Endothelial cell of umbilical vein (primary cell): Measurements from ENCODE around the gene RASD1. TPM values are rescaled to one million over a fixed set of nuclear protein-coding genes. Genes with fewer than 3 reads are reported as not detected.

Experiments
- BruUV-seq: library from RNA; stranded (reverse); fragments of 400-500 nt; replicated peaks from 2 replicates; lab custom pipeline; 2021; lab: Mats Ljungman, UMichigan
- CTCF ChIA-PET: fragments of 300-600, 350-600 bp; sonication (Branson Sonifier 250); formaldehyde crosslinking; loops from one replicate; lab custom pipeline; 2021; ENCODE audit warnings: antibody characterized with exemption, inconsistent platforms; lab: Charles Lee
- POLR2A ChIA-PET: fragments of 300-600, 350-600 bp; sonication (Branson Sonifier 250); formaldehyde crosslinking; loops from one replicate; lab custom pipeline; 2021; ENCODE audit warnings: antibody characterized with exemption, inconsistent platforms; lab: Charles Lee
- DNase-seq: peaks from one replicate; pipeline ENCODE4 v3.0.0-alpha.2; 2011; ENCODE audit warnings: low read depth, low spot score
- FAIRE-seq: peaks from 2 replicates; lab custom pipeline; 2011; peaks lifted over from hg19 to GRCh38; lab: Jason Lieb, UNC
- H2AFZ ChIP-seq: 2 replicates; pipeline ENCODE4 v1.6.0; 2012; ENCODE audit warnings: low read depth, low read length, control low read depth, inconsistent platforms
- H3K27ac ChIP-seq: 2 replicates; pipeline ENCODE4 v1.5.1; 2011; ENCODE audit warnings: low read depth, mild to moderate bottlenecking, control low read depth, low read length, moderate library complexity; ENCODE audit not compliant: insufficient read depth
- H3K27me3 ChIP-seq, 2 experiments: 2 replicates each; pipeline versions ENCODE4 v1.6.0 to v1.6.1; 2011; ENCODE audit warnings: low read length in 2 of 2, mixed read lengths in 1 of 2; ENCODE audit not compliant: control insufficient read depth in 2 of 2, insufficient read depth in 2 of 2
- H3K36me3 ChIP-seq, 2 experiments: 2 replicates in 1 of 2; 3 replicates in 1 of 2; pipeline ENCODE4 v1.5.1; 2011; ENCODE audit warnings: low read length in 2 of 2, mild to moderate bottlenecking in 1 of 2, moderate library complexity in 1 of 2; ENCODE audit not compliant: control insufficient read depth in 2 of 2, insufficient read depth in 2 of 2; ENCODE audit errors: extremely low read depth in 1 of 2
- H3K4me1 ChIP-seq: 3 replicates; pipeline ENCODE4 v1.5.1; 2011; ENCODE audit warnings: mild to moderate bottlenecking, low read length; ENCODE audit not compliant: control insufficient read depth, insufficient read depth; ENCODE audit errors: extremely low read depth
- H3K4me2 ChIP-seq: 2 replicates; pipeline ENCODE4 v1.6.1; 2011; ENCODE audit warnings: low read length, control low read depth, mixed read lengths; ENCODE audit not compliant: insufficient read depth
- H3K4me3 ChIP-seq, 3 experiments: fragments of 200-600 bp in 1 of 3; sonication (generic), shearing (Covaris generic) in 1 of 3; replicated peaks in 1 of 3; 2 replicates each; pipeline ENCODE4 v1.5.1; 2011 to 2016; ENCODE audit warnings: control low read depth in 3 of 3, low read length in 3 of 3, mild to moderate bottlenecking in 2 of 3, inconsistent platforms in 1 of 3, low read depth in 1 of 3, moderate library complexity in 1 of 3; ENCODE audit not compliant: insufficient read depth in 1 of 3
- H3K79me2 ChIP-seq: 2 replicates; pipeline ENCODE4 v1.6.0; 2012; ENCODE audit warnings: low read length, inconsistent platforms; ENCODE audit not compliant: control insufficient read depth, insufficient read depth
- H3K9ac ChIP-seq: replicated peaks from 2 replicates; pipeline ENCODE3; 2011; ENCODE audit warnings: low read length, control low read depth; ENCODE audit not compliant: insufficient read depth; ENCODE audit errors: extremely low read depth
- H3K9me1 ChIP-seq: replicated peaks from 3 replicates; pipeline ENCODE4 v1.6.0; 2011; ENCODE audit warnings: mild to moderate bottlenecking, low read length; ENCODE audit not compliant: control insufficient read depth, insufficient read depth; ENCODE audit errors: extremely low read depth
- H3K9me3 ChIP-seq: replicated peaks from 2 replicates; pipeline ENCODE4 v1.5.1; 2012; ENCODE audit warnings: low read length, inconsistent platforms; ENCODE audit not compliant: control insufficient read depth, insufficient read depth
- H4K20me1 ChIP-seq: replicated peaks from 2 replicates; pipeline ENCODE3; 2011; ENCODE audit warnings: mild to moderate bottlenecking, low read length; ENCODE audit not compliant: control insufficient read depth, insufficient read depth; ENCODE audit errors: extremely low read depth
- CTCF ChIP-seq, 2 donors: IDR thresholded peaks; 1 replicate in 1 of 2; 2 replicates in 1 of 2; pipeline ENCODE4 v1.5.1; 2011; ENCODE audit warnings: low read length in 2 of 2, mild to moderate bottlenecking in 2 of 2, moderate library complexity in 2 of 2, control low read depth in 1 of 2, inconsistent platforms in 1 of 2, low read depth in 1 of 2; ENCODE audit not compliant: insufficient read depth in 1 of 2; ENCODE audit errors: extremely low read depth in 1 of 2
- EZH2 ChIP-seq: IDR thresholded peaks from 2 replicates; pipeline ENCODE4 v1.6.1; 2012; ENCODE audit warnings: borderline replicate concordance, low read depth, mild to moderate bottlenecking, moderate library complexity, low read length, inconsistent platforms; ENCODE audit not compliant: severe bottlenecking
- FOS ChIP-seq: IDR thresholded peaks from 2 replicates; pipeline ENCODE4 v1.6.1; 2011; ENCODE audit warnings: mild to moderate bottlenecking, low read length, moderate library complexity, borderline replicate concordance; ENCODE audit not compliant: insufficient read depth
- JUN ChIP-seq: IDR thresholded peaks from 2 replicates; pipeline ENCODE4 v1.6.1; 2011; ENCODE audit warnings: borderline replicate concordance, low read depth; ENCODE audit not compliant: insufficient read length, insufficient read depth
- POLR2A ChIP-seq: IDR thresholded peaks from 2 replicates; pipeline ENCODE4 v1.6.1; 2012; ENCODE audit warnings: low read depth, mild to moderate bottlenecking, control low read depth, low read length
- POLR2AphosphoS5 ChIP-seq: IDR thresholded peaks from 2 replicates; pipeline ENCODE4 v1.6.1; 2012; ENCODE audit warnings: low read depth, mild to moderate bottlenecking, control low read depth, low read length, moderate library complexity; ENCODE audit not compliant: insufficient read depth
- dilution Hi-C: fragments of 300-500 bp; cut with MboI; formaldehyde crosslinking; loops from one replicate; pipeline ENCODE4 v1.15.0; 2019; ENCODE audit warnings: low sequenced_read_pairs; ENCODE audit not compliant: extremely low pct_ligation_motif_present
- intact Hi-C: fragments of 100-400 bp; cut with micrococcal nuclease; formaldehyde crosslinking; loops from one replicate; pipeline ENCODE4 v1.10.0; 2022
- polyA plus RNA-seq, 4 experiments: library from polyadenylated mRNA; depleted of rRNA in 3 of 4; stranded (reverse) in 3 of 4; unstranded in 1 of 4; fragments of >200 nt; gene quantifications; 2 replicates each; pipeline versions ENCODE4 v1.2.1 to v1.2.3, GENCODE V29; 2011 to 2012; ENCODE audit warnings: missing spikeins in 1 of 4
- total RNA-seq: library from RNA; stranded (reverse); gene quantifications from 2 replicates; pipeline ENCODE4 v1.2.3, GENCODE V29; 2021
- TF ChIP-seq, protein P1 (sequence below): IDR thresholded peaks from 2 replicates; pipeline ENCODE4 v1.6.1; 2011; ENCODE audit not compliant: insufficient read depth, insufficient read length

The RASD1 gene
- total and polyA plus RNA-seq, 2 donors (not counting 3 experiments of a cell fraction or from before 2014, with no cell fraction given): 4.2 to 15.7 TPM

GRCh38 chr17:17512866-17513265 is 16.7 kb upstream of the RASD1 start:
- H4K20me1 ChIP-seq: no peaks in the 10 kb centered on the region
- H3K36me3 ChIP-seq: no peaks in the 10 kb centered on the region
- H3K9me3 ChIP-seq: no peaks in the 10 kb centered on the region
- no peaks in the 10 kb centered on the region for H3K27me3 ChIP-seq
- no peaks in the 10 kb centered on the region for H3K4me1 ChIP-seq
- TF ChIP-seq FOS: no peak
- TF ChIP-seq POLR2A: no peak
- TF ChIP-seq EZH2: no peak
- TF ChIP-seq, protein P1, sequence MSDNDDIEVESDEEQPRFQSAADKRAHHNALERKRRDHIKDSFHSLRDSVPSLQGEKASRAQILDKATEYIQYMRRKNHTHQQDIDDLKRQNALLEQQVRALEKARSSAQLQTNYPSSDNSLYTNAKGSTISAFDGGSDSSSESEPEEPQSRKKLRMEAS: no peak
- no peak for TF ChIP-seq CTCF (IDR thresholded peaks at IDR 0.05; ENCODE audit: extremely low read depth in 1 of 2, insufficient read depth in 1 of 2, low read depth in 1 of 2, low read length in 2 of 2)
- no peak for TF ChIP-seq JUN
- TF ChIP-seq POLR2AphosphoS5: no peak
- no peaks in the 10 kb centered on the region for H3K79me2 ChIP-seq
- POLR2A ChIA-PET: interaction anchor here (1.0 kb wide), 1 partner anchor 16 kb away, joined by 3 read pairs; no protein-coding TSS in a partner anchor
- H3K4me3 ChIP-seq: no peak overlapping the region
- BruUV-seq: no TSS peak
- no peak overlapping the region for H3K4me2 ChIP-seq
- no peak overlapping the region for H2AFZ ChIP-seq
- no peak overlapping the region for H3K9ac ChIP-seq
- H3K9me1 ChIP-seq: no peaks in the 10 kb centered on the region
- FAIRE-seq (no peak), DNase-seq (no peak)
- CTCF ChIA-PET: interaction anchor here (0.6 to 4.5 kb wide), 3 partner anchors 16 to 158 kb away, joined by 3 to 37 read pairs (median 5); partner anchors contain the start of gene RASD1
- no peak overlapping the region for H3K27ac ChIP-seq
- dilution Hi-C loops: no loop called here
- intact Hi-C loops: no loop called here
